Measurements from ENCODE around the gene CEP170B. TPM values are rescaled to one million over a fixed set of nuclear protein-coding genes. Genes with fewer than 3 reads are reported as not detected.
"Not testable (repeated sequence)": the region's sequence is repeated elsewhere in the genome, so short reads cannot be mapped to it uniquely, and the experiment has no call there.

The CEP170B gene
- total and polyA plus RNA-seq, 2 of the 13 experiments (the other 11 are each of a cell fraction or from before 2014, with no cell fraction given): 4.3 to 8.8 TPM

DNA sequence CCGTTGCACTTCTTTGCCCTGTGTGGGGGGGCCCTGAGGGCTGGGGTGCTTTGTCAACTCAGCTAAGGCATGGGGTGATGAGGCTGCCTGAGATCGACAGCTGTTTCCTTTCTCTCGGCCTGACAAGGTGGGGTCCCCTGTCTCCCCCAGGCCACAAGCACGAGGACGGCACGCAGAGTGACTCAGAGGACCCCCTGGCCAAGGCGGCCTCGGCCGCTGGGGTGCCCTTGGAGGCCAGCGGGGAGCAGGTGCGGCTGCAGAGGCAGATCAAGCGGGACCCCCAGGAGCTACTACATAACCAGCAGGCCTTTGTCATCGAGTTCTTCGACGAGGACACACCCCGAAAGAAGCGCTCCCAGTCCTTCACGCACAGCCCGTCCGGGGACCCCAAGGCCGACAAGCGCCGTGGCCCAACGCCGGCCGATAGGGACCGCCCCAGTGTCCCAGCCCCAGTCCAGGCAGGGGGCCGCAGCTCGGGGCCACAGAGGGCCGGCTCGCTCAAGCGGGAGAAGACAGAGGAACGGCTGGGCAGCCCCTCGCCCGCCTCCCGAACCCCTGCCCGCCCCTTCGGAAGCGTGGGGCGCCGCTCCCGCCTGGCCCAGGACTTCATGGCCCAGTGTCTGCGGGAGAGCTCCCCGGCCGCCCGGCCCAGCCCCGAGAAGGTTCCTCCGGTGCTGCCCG lies 18.8 kb downstream of the CEP170B start:
- Histone ChIP-seq H3K9ac (ENCODE audit: insufficient read depth, low read depth, low read length) (no peak overlapping the region), H4K20me1 (ENCODE audit: insufficient read depth, low read length) (no peaks in the 10 kb centered on the region), H2AFZ (ENCODE audit: low read length) (no peak overlapping the region), H3K27ac (ENCODE audit: extremely low read length, insufficient read depth, low read length) (no peak overlapping the region), H3K4me3 (replicated peaks in 1 of 3; ENCODE audit: insufficient read depth in 1 of 3, low read depth in 2 of 3, low read length in 3 of 3) (no peak overlapping the region), H3K79me2 (ENCODE audit: insufficient read depth, low read length) (no peaks in the 10 kb centered on the region), H3K4me2 (ENCODE audit: low read depth, low read length) (no peak overlapping the region), H3K4me1 (ENCODE audit: insufficient read depth, low read length) (no peaks in the 10 kb centered on the region), H3K27me3 (ENCODE audit: control insufficient read depth in 1 of 2, insufficient read depth in 2 of 2, low read length in 2 of 2) (no peaks in the 10 kb centered on the region), H3K9me3 (ENCODE audit: low read length) (no peaks in the 10 kb centered on the region), H3K36me3 (replicated peaks in 1 of 2; ENCODE audit: control insufficient read depth in 1 of 2, insufficient read depth in 2 of 2, low read length in 2 of 2) (peaks cover 13 to 21% of the 10 kb centered on the region in 2 experiments; a peak in 3 of 5 replicates)
- FAIRE-seq (no peak), DNase-seq (ENCODE audit: low spot score) (no peak), ATAC-seq (no peak)
- POLR2A ChIA-PET: no interaction called here
- CTCF ChIA-PET (ENCODE audit: low intra/inter-chr PET ratio, low total read pairs): no interaction called here
- 96% methylated on average over 11 of the region's 49 CpGs for WGBS (ENCODE audit: low lambda C conversion rate)
- TF ChIP-seq IKZF1 (IDR thresholded peaks at IDR 0.05) (no peak), AGO2 (optimal IDR thresholded peaks at IDR 0.05; ENCODE audit: low read depth, low read length) (peak; percentile 29)
- intact Hi-C loops (cut with micrococcal nuclease; ENCODE audit: unreplicated experiment): no loop called here
- BruUV-seq (replicated peaks): TSS peak; percentile 47
- in situ Hi-C loops (cut with HindIII; ENCODE audit: extremely low pct_ligation_motif_present, low pct_unique_long_range_greater_than_20kb): no loop called here

DNA sequence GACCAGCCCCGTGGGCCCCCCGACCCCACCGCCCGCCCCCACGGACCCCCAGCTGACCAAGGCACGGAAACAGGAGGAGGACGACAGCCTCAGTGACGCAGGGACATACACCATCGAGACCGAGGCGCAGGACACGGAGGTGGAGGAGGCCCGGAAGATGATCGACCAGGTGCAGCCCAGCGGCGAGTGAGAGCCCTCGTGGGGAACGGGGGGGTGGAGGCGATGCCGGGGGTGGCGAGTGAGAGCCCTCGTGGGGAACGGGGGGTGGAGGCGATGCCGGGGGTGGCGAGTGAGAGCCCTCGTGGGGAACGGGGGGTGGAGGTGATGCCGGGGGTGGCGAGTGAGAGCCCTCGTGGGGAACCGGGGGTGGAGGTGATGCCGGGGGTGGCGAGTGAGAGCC lies 19.3 kb downstream of the CEP170B start:
- H3K79me2 ChIP-seq (ENCODE audit: insufficient read depth, low read length); H3K4me2 ChIP-seq (ENCODE audit: low read depth, low read length); DNase-seq (ENCODE audit: low spot score); intact Hi-C loops (cut with micrococcal nuclease; ENCODE audit: unreplicated experiment); CTCF ChIA-PET (ENCODE audit: low intra/inter-chr PET ratio, low total read pairs); in situ Hi-C loops (cut with HindIII; ENCODE audit: extremely low pct_ligation_motif_present, low pct_unique_long_range_greater_than_20kb); H3K4me3 ChIP-seq (replicated peaks in 1 of 3; ENCODE audit: insufficient read depth in 1 of 3, low read depth in 2 of 3, low read length in 3 of 3); POLR2A ChIA-PET; H3K9me3 ChIP-seq (ENCODE audit: low read length); H3K4me1 ChIP-seq (ENCODE audit: insufficient read depth, low read length); H3K27ac ChIP-seq (ENCODE audit: extremely low read length, insufficient read depth, low read length); FAIRE-seq; H3K27me3 ChIP-seq (ENCODE audit: control insufficient read depth in 1 of 2, insufficient read depth in 2 of 2, low read length in 2 of 2); H3K9ac ChIP-seq (ENCODE audit: insufficient read depth, low read depth, low read length); H2AFZ ChIP-seq (ENCODE audit: low read length); ATAC-seq; BruUV-seq (replicated peaks); H4K20me1 ChIP-seq (ENCODE audit: insufficient read depth, low read length): not testable (repeated sequence)
- peaks cover 13 to 18% of the 10 kb centered on the region in 2 experiments; a peak in 3 of 5 replicates for H3K36me3 ChIP-seq (replicated peaks in 1 of 2; ENCODE audit: control insufficient read depth in 1 of 2, insufficient read depth in 2 of 2, low read length in 2 of 2)
- WGBS (ENCODE audit: low lambda C conversion rate): 99% methylated on average over 33 of the region's 34 CpGs
